Measurements from ENCODE around the gene MYEOV. TPM values are rescaled to one million over a fixed set of nuclear protein-coding genes. Genes with fewer than 3 reads are reported as not detected.

The MYEOV gene
- polyA plus RNA-seq, 3 donors = 0.03 TPM; not detected in 2

GRCh38 chr11:69265210-69265609 is 28.7 kb upstream of the MYEOV start:
- Histone ChIP-seq H3K9ac (ENCODE audit: insufficient read depth, low read length, poor library complexity, severe bottlenecking) (no peak overlapping the region), H3K9me3 (replicated peaks in 1 of 2; ENCODE audit: control insufficient read depth in 1 of 2, insufficient read depth in 1 of 2, low read length in 2 of 2) (no peaks in the 10 kb centered on the region), H3K36me3 (replicated peaks in 1 of 2; ENCODE audit: control insufficient read depth in 1 of 2, insufficient read depth in 2 of 2, low read length in 2 of 2) (no peaks in the 10 kb centered on the region), H3K27ac (ENCODE audit: low read depth in 1 of 2, low read length in 2 of 2) (no peak overlapping the region), H3K27me3 (ENCODE audit: control insufficient read depth in 2 of 2, insufficient read depth in 2 of 2, low read length in 2 of 2) (no peaks in the 10 kb centered on the region), H3K4me3 (replicated peaks in 1 of 3; ENCODE audit: low read depth in 2 of 3, low read length in 3 of 3) (no peak overlapping the region), H3K4me2 (replicated peaks; ENCODE audit: extremely low read depth, low read length, poor library complexity, severe bottlenecking) (no peak overlapping the region), H4K20me1 (ENCODE audit: insufficient read depth, low read length) (no peaks in the 10 kb centered on the region), H2AFZ (ENCODE audit: insufficient read depth, low read depth, low read length, poor library complexity, severe bottlenecking) (no peak overlapping the region), H3K4me1 (ENCODE audit: control insufficient read depth in 1 of 2, insufficient read depth in 2 of 2, low read length in 2 of 2) (no peaks in the 10 kb centered on the region), H3K79me2 (ENCODE audit: insufficient read depth, low read length) (no peaks in the 10 kb centered on the region)
- intact Hi-C loops (cut with micrococcal nuclease) = no loop called here
- Mint-ChIP-seq H3K27ac (no peak overlapping the region), H3K4me3 (no peak overlapping the region), H3K27me3 (ENCODE audit: low read depth in 3 of 3) (peaks cover 3 to 11% (median 6%) of the 10 kb centered on the region in 3 donors), H3K4me1 (no peaks in the 10 kb centered on the region), H3K36me3 (no peaks in the 10 kb centered on the region), H3K9me3 (peaks cover 0 to 7% (median 3%) of the 10 kb centered on the region in 7 donors)
- no peak for DNase-seq
- WGBS (ENCODE audit: insufficient coverage) = 92% methylated on average over 2 of the region's 6 CpGs
- no peak for TF ChIP-seq CTCF (IDR thresholded peaks at IDR 0.05)

- Histone ChIP-seq H2AFZ (ENCODE audit: insufficient read depth, low read depth, low read length, poor library complexity, severe bottlenecking) (no peak overlapping the region), H3K4me2 (replicated peaks; ENCODE audit: extremely low read depth, low read length, poor library complexity, severe bottlenecking) (no peak overlapping the region), H3K36me3 (replicated peaks in 1 of 2; ENCODE audit: control insufficient read depth in 1 of 2, insufficient read depth in 2 of 2, low read length in 2 of 2) (no peaks in the 10 kb centered on the region), H3K4me1 (ENCODE audit: control insufficient read depth in 1 of 2, insufficient read depth in 2 of 2, low read length in 2 of 2) (no peaks in the 10 kb centered on the region), H3K27me3 (ENCODE audit: control insufficient read depth in 2 of 2, insufficient read depth in 2 of 2, low read length in 2 of 2) (no peaks in the 10 kb centered on the region), H3K9ac (ENCODE audit: insufficient read depth, low read length, poor library complexity, severe bottlenecking) (no peak overlapping the region), H3K9me3 (replicated peaks in 1 of 2; ENCODE audit: control insufficient read depth in 1 of 2, insufficient read depth in 1 of 2, low read length in 2 of 2) (no peaks in the 10 kb centered on the region), H3K27ac (ENCODE audit: low read depth in 1 of 2, low read length in 2 of 2) (no peak overlapping the region), H3K4me3 (replicated peaks in 1 of 3; ENCODE audit: low read depth in 2 of 3, low read length in 3 of 3) (no peak overlapping the region), H3K79me2 (ENCODE audit: insufficient read depth, low read length) (no peaks in the 10 kb centered on the region), H4K20me1 (ENCODE audit: insufficient read depth, low read length) (no peaks in the 10 kb centered on the region)
- H3K27ac Mint-ChIP-seq = no peak overlapping the region
- peaks cover 0 to 7% (median 3%) of the 10 kb centered on the region in 7 donors for H3K9me3 Mint-ChIP-seq
- no peak for DNase-seq
- H3K4me3 Mint-ChIP-seq = no peak overlapping the region
- 95% methylated on average over 11 of the region's 11 CpGs for WGBS (ENCODE audit: insufficient coverage)
- intact Hi-C loops (cut with micrococcal nuclease) = no loop called here
- no peaks in the 10 kb centered on the region for H3K36me3 Mint-ChIP-seq
- peaks cover 3 to 11% (median 6%) of the 10 kb centered on the region in 3 donors for H3K27me3 Mint-ChIP-seq (ENCODE audit: low read depth in 3 of 3)
- H3K4me1 Mint-ChIP-seq = no peaks in the 10 kb centered on the region
- no peak for TF ChIP-seq CTCF (IDR thresholded peaks at IDR 0.05)
These were observed 27.9 kb upstream of the MYEOV start for GRCh38 chr11:69265911-69266510.
